Measurements from ENCODE around the gene AKNA. TPM values are rescaled to one million over a fixed set of nuclear protein-coding genes. Genes with fewer than 3 reads are reported as not detected.
"Not testable (repeated sequence)": the region's sequence is repeated elsewhere in the genome, so short reads cannot be mapped to it uniquely, and the experiment has no call there.

Gene AKNA
- total RNA-seq, 1 experiment from 2014 or later: 3.1 TPM

DNA sequence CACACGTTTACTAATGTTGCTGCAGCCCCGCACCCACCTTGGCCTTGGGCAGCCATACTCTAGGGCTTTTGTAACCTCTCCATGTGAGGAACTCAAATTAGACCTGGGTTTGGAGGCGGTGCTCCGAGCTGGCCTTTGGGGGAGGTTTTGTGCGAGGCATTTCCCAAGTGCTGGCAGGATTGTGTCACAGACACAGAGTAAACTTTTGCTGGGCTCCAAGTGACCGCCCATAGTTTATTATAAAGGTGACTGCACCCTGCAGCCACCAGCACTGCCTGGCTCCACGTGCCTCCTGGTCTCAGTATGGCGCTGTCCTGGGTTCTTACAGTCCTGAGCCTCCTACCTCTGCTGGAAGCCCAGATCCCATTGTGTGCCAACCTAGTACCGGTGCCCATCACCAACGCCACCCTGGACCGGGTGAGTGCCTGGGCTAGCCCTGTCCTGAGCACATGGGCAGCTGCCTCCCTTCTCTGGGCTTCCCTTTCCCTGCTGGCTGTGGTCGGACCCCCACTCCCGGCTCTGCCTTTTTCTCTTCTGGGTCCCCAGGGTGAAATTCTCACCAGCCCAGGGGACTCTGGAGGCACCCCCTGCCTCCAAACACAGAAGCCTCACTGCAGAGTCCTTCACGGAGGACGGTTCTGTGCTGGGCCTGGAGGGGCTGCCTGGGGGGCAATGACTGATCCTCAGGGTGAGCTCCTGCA lies 64.8 kb downstream of the AKNA start, which contains the start of gene ORM1:
ORM1 (plus strand) TSS at position 268 of the 701 bp plus-strand sequence; CDS start at position 304, 36 bp downstream.
- not testable (repeated sequence) for DNase-seq (ENCODE audit: low spot score)

- not testable (repeated sequence) for DNase-seq (ENCODE audit: low spot score)
Measured at GRCh38 chr9:114322160-114322818, 65.5 kb downstream of the AKNA start.

GRCh38 chr9:114321759-114322158 lies 66.0 kb downstream of the AKNA start:
- DNase-seq (ENCODE audit: low spot score): peak; percentile 26

DNA sequence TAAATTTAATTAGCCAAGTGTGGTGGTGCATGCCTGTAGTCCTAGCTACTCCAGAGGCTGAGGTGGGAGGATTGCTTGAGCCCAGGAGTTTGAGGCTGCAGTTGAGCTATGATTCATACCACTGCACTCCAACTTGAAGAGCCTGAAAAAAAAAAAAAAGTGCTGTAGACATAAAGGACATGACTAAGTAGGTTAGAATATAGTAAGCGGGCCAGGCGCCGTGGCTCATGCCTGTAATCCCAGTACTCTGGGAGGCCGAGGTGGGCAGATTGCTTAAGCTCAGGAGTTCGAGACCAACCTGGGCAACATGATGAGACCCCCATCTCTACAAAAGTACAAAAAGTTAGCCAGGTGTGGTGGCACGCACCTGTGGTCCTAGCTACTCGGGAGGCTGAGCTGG lies 67.1 kb downstream of the AKNA start:
- DNase-seq (ENCODE audit: low spot score): peak; percentile 47

GRCh38 chr9:114319147-114319546 lies 68.6 kb downstream of the AKNA start:
- DNase-seq (ENCODE audit: low spot score): no peak

DNA sequence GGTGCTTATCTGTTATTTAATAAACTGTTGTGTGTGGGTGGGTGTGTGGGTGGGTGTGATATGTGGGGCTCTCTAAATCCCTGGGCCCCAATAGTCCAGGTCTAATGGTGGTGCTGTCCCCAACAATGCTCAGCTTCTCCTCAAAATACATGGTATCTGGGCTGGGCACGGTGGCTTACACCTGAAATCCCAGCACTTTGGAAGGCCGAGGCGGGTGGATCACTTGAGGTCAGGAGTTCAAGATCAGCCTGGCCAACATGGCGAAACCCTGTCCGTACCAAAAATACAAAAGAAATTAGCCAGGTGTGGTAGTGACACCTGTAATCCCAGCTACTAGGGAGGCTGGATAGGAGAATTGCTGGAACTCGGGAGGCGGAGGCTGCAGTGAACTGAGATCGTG lies 69.4 kb downstream of the AKNA start:
- no peak for DNase-seq (ENCODE audit: low spot score)

DNA sequence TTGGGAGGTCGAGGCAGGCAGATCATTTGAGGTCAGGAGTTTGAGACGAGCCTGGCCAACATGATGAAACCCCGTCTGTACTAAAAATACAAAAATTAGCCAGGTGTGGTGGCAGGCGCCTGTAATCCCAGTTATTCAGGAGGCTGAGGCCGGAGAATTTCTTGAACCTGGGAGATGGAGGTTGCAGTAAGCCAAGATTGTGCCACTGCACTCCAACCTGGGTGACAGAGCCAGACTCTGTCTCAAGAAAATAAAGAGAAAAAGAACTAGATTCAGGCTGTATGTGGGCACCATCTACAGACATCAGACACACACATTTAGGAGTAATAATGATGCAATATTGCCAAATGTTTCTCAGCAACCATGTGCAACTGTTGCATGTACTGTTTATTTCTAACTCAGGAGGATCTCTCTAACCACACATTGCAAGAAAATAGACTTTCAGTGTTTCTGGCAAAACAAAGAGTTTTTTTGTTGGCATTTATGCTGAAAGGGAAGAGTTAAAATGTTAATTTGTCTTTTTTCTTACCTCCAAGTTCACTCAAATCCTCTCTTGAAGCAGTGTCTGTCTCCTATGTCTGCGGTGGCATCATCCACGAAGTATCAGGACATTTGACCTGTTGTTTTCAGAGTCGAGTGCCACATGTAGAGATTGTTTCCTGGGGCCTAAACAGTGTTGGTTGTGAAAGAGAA lies 70.0 kb downstream of the AKNA start:
- no peak for DNase-seq (ENCODE audit: low spot score)

DNA sequence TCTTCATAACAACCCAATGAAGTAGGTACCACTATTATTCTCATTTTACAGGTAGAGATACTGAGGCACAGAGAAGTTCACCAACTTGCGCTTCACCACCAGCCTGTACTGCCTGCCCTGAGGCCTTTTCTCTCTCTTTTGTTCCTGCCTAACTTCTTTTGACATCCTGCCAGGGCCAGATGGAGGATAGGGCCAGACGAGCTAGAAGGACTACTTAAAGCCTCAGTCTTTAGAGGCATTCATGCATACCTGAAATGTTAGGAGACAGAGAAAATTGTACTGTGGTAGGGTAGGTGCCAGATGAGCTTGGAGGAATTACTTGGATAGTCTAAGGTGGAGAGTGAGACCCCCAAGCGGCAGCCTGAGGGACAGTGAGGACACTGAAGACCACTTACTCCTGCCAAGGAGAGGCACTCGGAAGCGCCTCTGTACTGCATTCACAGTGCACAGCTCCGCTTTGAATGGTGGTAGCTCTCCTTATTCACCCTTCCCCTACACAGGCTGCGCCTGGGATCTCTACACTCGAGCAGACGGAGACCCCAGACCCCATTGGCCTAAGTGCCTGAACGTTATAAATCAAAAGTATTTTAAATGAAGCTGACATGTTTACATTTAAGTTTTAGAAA lies 71.1 kb downstream of the AKNA start:
- DNase-seq (ENCODE audit: low spot score): no peak

GRCh38 chr9:114315723-114316363 lies 71.9 kb downstream of the AKNA start:
- no peak for DNase-seq (ENCODE audit: low spot score)

DNA sequence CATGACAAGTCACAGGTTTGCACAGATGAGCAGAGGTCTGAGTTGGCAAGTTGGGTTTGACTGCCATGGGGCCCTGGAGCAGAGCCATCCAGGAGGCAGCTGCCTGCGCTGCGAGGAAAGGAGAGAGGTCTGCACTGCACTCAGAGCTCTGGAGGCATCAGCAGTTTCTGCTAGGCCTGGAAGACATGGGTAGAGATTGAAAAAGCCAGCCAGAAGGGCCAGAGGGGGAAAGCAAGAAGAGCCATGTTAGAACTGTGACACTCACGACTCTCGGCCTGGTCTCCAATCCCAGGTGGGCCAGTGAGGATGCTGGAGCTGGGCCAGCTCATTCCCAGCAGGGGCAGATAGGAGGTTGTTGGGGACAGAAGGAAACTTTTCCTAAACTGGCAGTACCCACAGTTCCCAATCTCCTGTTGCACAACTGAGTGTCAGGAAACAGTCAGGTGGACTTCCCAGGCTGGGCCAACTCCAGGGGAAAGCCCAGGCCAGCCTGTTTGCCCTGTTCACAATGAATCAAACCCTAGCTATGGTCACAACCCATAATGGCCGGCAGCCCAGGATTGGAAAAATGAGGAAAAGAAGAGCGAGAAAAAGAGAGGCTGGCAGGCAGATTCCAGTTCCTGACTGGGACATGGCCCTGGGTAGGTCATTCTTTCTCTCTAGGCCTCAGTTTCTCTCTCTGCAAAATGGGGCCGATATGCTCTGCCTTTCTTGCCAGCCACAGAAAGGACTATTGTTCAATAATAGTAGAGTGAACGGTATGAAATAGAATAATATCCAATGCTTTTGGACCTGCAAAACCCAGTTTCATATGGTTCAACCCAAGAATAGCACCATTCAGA lies 72.7 kb downstream of the AKNA start:
- no peak for DNase-seq (ENCODE audit: low spot score)

DNA sequence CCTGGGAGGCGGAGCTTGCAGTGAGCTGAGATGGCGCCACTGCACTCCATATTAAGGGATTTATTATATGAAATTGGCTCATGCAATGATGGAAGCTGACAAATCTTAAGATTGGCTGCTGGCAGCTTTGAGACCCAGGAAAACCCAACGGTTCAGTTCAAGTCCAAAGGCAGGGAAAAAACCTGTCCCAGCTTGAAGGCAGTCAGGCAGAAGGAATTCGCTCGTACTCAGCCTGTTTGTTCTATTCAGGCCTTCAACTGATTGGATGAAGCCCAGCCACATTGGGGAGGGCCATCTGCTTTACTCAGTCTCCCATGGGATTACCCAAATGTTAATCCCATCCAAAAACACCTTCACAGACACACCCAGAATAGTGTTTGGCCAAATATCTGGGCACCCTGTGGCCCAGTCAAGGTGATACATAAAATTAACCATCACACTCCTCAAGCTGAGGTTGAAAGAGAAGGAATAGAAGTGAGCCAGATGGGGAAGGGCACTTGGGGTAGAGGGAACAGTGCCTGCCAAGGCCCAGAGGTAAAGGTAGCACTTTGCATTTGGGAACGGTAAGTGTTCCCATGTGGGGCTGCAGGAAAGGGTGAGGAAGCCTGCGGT lies 73.4 kb downstream of the AKNA start:
- DNase-seq (ENCODE audit: low spot score): no peak

DNA sequence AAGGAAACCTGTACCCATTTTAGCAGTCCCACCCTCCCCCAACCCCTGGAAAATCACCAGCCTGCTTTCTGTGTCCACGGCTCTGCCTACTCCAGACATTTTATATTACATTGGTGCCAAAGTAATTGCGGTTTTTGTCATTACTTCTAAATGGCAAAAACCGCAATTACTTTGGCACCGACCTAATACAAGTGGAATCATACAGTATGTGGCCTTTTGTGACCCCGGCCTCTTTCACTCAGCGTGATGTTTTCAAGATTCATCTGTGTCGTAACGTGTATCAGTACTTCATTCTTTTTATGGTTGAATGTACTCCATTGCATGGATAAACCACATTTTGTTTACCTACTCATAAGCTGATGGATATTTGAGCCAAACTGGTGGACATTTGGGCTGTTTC lies 74.6 kb downstream of the AKNA start:
- no peak for DNase-seq (ENCODE audit: low spot score)

DNA sequence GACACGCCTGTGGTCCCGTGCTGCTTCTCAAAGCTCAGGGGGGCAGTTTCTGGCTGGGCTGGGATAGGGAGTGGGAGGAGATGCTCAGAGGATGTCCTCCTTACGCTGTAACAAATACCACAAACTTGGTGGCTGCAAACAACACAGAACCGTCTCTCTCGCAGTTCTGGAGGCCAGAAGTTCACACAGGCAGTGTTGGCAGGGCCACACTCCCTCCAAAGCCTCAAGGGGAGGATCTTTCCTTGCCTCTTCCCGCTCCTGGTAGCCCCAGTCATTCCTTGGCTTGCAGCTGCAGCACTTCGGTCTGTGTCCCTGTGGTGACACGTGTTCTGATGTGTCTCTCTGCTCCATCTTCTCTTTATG lies 75.3 kb downstream of the AKNA start:
- DNase-seq (ENCODE audit: low spot score): no peak

GRCh38 chr9:114311571-114312512 lies 75.9 kb downstream of the AKNA start:
- DNase-seq (ENCODE audit: low spot score): no peak

DNA sequence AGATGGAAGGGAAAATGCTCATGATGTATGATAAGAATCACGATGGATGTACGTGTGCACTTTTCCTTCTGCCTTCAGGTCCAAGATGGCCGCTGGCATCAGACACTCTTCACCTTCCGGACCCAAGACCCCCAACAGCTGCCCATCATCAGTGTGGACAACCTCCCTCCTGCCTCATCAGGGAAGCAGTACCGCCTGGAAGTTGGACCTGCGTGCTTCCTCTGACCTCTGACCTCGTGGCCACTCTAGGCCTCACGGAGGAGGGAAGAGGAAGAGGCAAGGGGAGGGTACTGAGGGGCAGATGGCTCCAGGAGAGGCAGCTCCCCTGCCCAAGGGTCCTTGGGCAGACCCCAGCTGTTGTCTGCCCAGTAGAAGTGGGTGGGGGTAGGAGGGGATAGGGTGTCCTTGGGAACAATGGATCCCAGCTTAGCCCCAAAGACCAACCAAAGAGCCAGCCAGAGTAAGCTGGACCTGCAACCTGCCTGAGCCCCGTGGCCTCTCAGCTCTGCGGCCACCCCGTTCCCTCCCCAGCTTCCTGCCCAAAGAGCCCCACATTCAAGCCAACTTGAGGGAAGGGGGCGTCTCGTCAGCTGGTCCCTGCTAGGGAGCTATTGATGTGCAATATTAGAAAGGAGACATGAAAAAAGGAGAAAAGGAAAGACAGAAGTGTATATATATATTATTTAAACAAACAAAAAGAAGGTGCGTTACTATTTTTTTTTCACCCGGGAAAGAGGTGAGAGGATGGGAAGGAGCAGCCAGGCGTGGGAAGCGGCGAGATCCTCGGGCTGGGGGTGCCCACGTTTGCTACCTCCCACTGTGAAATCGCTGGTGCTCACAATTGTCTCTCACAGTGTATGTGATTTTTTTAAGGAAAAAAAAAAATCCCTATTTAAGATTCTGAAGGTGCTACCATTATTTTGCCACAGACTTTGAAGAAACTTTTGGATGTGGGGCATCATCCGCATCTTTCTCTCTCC lies 77.0 kb downstream of the AKNA start:
- DNase-seq (ENCODE audit: low spot score): no peak

DNA sequence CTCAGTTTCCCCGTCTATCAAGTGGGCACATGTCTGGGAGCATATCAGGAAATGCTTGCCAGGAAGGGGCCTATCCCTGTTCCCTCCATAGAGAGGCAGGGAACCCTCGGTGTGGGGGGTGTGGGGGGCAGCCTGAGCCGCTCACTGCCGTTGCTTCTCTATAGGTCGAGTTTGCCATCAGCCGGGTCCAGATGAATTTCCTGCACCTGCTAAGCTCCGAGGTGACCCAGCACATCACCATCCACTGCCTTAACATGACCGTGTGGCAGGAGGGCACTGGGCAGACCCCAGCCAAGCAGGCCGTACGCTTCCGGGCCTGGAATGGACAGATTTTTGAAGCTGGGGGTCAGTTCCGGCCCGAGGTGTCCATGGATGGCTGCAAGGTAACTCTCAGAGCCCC lies 78.7 kb downstream of the AKNA start:
- no peak for DNase-seq (ENCODE audit: low spot score)

DNA sequence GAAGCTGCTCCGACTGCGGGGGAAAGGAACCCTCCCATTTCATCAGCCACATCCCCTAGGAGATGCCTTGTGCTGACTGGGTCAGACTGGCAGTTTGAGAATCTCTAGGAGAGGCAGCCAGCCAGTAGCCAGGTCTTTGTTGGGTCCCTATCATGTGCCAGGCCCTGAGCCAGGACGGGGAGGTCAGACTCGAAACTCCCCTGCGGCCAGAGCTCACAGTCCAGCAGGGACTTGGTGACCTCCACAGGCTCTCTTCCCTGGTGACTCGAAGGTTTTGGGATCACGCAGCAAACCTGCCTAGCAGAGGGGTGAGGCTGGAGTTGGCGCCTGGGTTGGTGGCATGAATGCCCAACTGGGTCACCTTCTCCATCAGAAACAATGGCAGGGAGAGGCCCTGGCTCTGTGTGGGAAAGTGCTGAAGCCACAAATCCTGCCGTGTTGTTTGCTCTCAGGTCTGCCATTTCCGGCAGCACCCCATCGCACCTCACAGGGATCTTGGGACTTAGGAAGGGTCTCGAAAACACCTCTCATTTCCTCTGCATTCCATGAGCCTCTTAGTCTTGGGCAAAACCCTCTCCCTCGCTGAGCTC lies 79.3 kb downstream of the AKNA start:
- no peak for DNase-seq (ENCODE audit: low spot score)

- no peak for DNase-seq (ENCODE audit: low spot score)
Measured at GRCh38 chr9:114307899-114308267, 79.9 kb downstream of the AKNA start.
